ENCODE measurements around the gene ADGRE2. TPM values are rescaled to one million over a fixed set of nuclear protein-coding genes. Genes with fewer than 3 reads are reported as not detected.
A peak's percentile ranks its signal among the peaks of the same experiment; 100 is the strongest.
"Not testable (repeated sequence)": the region's sequence is repeated elsewhere in the genome, so short reads cannot be mapped to it uniquely, and the experiment has no call there.

Gene ADGRE2
- total RNA-seq, 4 donors from 2014 or later: 0.05 to 0.40 (median 0.23) TPM

DNA sequence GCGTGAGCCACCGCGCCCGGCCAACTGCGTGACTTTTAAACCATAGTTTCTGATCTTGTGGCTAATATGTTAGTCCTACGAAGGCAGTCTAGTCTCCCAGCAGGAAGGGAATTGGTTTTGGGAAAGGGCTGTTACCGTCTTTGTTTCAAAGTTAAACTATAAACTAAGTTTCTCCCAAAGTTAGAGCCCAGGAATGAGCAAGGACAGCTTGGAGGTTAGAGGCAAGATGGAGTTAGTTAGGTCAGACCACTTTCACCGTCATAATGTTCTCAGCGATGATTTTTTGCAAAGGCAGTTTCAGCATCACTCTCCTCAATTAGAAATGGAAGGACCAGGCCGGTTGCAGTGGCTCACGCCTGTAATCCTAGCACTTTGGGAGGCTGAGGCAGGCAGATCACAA is 17.7 kb upstream of the ADGRE2 start:
- no peaks in the 10 kb centered on the region for H3K4me1 ChIP-seq
- ATAC-seq: no peak
- in situ Hi-C loops (cut with MboI; ENCODE audit: low sequenced_read_pairs in 4 of 4): no loop called here

DNA sequence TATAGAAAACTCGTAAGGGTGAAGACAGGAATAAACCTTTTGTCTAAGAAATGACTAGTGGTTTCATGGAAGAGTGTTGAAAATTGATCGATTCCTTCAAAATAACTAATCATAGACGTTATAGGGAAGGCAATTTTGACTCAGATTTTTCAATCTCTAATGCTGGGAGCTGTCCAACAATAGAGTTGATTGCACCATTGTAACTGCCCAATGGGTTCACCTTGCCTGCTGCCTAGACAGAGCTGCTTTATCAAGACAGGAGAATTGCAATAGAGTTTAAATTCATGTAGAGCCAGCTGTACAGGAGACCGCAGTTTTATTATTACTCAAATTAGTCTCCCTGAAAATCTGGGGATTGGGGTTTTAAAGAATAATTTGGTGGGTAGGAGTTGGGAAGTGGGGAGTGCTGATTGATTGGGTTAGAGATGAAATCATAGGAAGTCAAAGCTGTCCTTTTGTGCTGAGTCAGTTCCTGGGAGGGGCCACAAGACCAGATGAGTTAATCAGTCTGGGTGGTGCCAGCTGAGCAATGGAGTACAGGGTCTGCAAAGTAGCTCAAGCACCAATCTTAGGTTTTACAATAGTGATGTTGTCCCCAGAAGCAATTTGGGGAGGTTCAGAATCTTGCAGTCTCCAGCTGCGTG is 16.8 kb upstream of the ADGRE2 start:
- no peak for DNase-seq
- H3K36me3 ChIP-seq: no peaks in the 10 kb centered on the region
- no peaks in the 10 kb centered on the region for H3K9me3 ChIP-seq
- no peaks in the 10 kb centered on the region for H3K27me3 ChIP-seq
- no peak for TF ChIP-seq POLR2A (IDR thresholded peaks at IDR 0.05)
- TF ChIP-seq, protein P1, sequence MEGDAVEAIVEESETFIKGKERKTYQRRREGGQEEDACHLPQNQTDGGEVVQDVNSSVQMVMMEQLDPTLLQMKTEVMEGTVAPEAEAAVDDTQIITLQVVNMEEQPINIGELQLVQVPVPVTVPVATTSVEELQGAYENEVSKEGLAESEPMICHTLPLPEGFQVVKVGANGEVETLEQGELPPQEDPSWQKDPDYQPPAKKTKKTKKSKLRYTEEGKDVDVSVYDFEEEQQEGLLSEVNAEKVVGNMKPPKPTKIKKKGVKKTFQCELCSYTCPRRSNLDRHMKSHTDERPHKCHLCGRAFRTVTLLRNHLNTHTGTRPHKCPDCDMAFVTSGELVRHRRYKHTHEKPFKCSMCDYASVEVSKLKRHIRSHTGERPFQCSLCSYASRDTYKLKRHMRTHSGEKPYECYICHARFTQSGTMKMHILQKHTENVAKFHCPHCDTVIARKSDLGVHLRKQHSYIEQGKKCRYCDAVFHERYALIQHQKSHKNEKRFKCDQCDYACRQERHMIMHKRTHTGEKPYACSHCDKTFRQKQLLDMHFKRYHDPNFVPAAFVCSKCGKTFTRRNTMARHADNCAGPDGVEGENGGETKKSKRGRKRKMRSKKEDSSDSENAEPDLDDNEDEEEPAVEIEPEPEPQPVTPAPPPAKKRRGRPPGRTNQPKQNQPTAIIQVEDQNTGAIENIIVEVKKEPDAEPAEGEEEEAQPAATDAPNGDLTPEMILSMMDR (IDR thresholded peaks at IDR 0.05 in 4 of 5, conservative IDR thresholded peaks at IDR 0.05 in 1 of 5): no peak
- no peaks in the 10 kb centered on the region for H3K4me1 ChIP-seq
- no peak for ATAC-seq
- in situ Hi-C loops (cut with MboI; ENCODE audit: low sequenced_read_pairs in 4 of 4): no loop called here
- no peak overlapping the region for H3K4me3 ChIP-seq
- no peak overlapping the region for H3K27ac ChIP-seq
- intact Hi-C loops (cut with DNase I; ENCODE audit: low total_unique reads): no loop called here

More for the DNA sequence above, 17.7 kb upstream of the ADGRE2 start:
- Histone ChIP-seq H3K9me3 (no peaks in the 10 kb centered on the region), H3K27ac (no peak overlapping the region), H3K36me3 (no peaks in the 10 kb centered on the region), H3K27me3 (no peaks in the 10 kb centered on the region), H3K4me3 (no peak overlapping the region)
- no peak for DNase-seq
- TF ChIP-seq, protein P1 (IDR thresholded peaks at IDR 0.05 in 4 of 5, conservative IDR thresholded peaks at IDR 0.05 in 1 of 5): no peak
- no peak for TF ChIP-seq POLR2A (IDR thresholded peaks at IDR 0.05)
- intact Hi-C loops (cut with DNase I; ENCODE audit: low total_unique reads): no loop called here

DNA sequence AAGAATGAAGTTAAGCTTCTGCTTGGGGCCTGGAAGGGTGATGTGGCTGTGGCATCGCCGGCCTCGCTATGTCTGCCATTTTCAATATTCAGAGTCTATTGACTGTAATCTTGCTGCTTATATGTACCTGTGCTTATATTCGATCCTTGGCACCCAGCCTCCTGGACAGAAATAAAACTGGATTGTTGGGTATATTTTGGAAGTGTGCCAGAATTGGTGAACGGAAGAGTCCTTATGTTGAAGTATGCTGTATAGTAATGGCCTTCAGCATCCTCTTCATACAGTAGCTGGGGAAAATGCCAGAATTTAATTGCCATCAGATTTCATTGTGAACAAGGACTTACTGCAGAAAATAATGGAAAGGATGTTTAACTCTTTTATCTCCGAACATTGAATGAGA is 13.9 kb upstream of the ADGRE2 start:
- in situ Hi-C loops (cut with MboI; ENCODE audit: low sequenced_read_pairs in 4 of 4); H3K36me3 ChIP-seq; H3K27ac ChIP-seq; H3K27me3 ChIP-seq; H3K4me3 ChIP-seq; H3K4me1 ChIP-seq; ATAC-seq; DNase-seq; intact Hi-C loops (cut with DNase I; ENCODE audit: low total_unique reads); H3K9me3 ChIP-seq: not testable (repeated sequence)

DNA sequence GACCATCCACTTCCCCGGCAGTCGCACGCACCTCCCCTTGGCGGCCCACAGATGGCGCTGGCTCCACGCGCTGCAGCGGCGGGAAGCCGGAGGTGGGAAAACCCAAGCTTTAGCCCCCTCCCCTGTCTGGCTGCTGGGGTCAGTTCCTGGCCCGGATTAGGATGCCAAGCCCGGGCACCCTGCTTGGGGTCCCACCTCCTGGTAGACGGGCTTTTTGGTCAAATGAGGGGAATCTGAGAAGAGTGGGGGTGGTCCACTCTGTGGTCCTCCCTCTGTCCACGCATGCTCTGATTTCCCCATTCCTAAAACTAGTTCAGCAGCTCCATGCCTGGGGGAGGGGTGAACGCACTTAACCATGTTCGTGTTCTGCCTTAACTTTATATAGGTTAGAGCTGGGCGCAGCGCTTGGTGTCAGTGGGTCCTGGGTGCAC is 8.1 kb upstream of the ADGRE2 start:
- Histone ChIP-seq H3K27ac (no peak overlapping the region), H3K9me3 (no peaks in the 10 kb centered on the region), H3K27me3 (no peaks in the 10 kb centered on the region), H3K36me3 (no peaks in the 10 kb centered on the region), H3K4me3 (no peak overlapping the region), H3K4me1 (no peaks in the 10 kb centered on the region)
- TF ChIP-seq POLR2A (IDR thresholded peaks at IDR 0.05): no peak
- TF ChIP-seq, protein P1 (IDR thresholded peaks at IDR 0.05 in 4 of 5, conservative IDR thresholded peaks at IDR 0.05 in 1 of 5): peak in 3 of 5 experiments; percentile 39 to 48 (median 43)
- ATAC-seq: no peak
- no peak for DNase-seq
- in situ Hi-C loops (cut with MboI; ENCODE audit: low sequenced_read_pairs in 4 of 4): no loop called here
- intact Hi-C loops (cut with DNase I; ENCODE audit: low total_unique reads): loop anchor here (5.0 kb wide), 1 partner anchor 106 kb away; no protein-coding TSS in a partner anchor

DNA sequence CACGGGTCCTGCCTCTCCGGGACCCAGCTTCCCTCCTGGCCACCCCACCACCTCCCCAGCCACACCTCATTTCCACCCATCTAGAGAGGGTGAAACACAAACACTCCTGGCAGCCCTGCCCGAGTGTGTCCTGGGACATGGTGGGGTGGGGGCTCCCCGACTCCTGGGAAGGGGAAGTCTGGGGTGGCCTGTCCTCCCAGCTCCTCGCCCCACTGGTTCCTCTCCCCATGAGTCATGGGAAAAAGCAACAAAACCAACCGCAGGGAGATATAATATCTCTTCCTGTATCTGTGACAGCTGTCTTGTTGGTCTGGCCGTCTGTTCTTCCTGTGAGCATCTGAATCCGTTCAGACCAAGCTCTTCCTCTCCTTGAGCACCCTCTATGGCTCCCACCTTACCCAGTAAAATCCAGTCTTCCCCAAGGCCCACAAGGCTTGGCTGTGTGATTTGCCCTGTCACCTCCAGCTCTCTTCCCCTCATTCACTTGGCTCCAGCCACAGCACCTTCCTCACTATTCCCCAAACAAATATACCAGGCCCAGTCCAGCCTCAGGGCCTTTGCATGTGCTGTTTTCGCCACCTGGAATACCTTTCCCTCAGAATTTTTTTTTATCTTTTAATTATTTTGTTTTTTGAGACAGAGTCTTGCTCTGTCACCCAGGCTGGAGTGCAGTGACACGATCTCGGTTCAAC is 6.9 kb upstream of the ADGRE2 start:
- peak; percentile 8 to 19 for DNase-seq
- in situ Hi-C loops (cut with MboI; ENCODE audit: low sequenced_read_pairs in 4 of 4); H3K27ac ChIP-seq; H3K27me3 ChIP-seq; ATAC-seq; H3K36me3 ChIP-seq; H3K4me3 ChIP-seq; H3K4me1 ChIP-seq; H3K9me3 ChIP-seq: not testable (repeated sequence)
- intact Hi-C loops (cut with DNase I; ENCODE audit: low total_unique reads): loop anchor here (5.0 kb wide), 1 partner anchor 107 kb away; no protein-coding TSS in a partner anchor

DNA sequence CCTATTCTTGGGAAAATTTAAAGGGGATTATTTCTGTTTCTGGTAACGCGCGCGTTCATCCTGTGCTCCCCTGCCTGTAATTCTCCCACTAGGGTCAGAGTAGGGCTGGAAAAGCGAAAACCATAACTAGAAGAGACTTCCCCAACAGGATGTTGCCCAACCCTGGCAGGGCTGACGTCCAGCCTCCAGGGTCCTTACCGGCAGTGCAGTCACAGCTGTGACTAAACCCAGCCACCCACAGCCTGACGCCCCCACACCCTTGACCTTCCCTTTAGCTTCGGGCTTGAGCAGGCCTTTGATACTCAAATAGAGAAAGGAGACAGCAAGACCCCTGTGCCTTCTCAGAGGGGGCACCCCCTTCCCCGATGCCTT is 6.4 kb upstream of the ADGRE2 start:
- intact Hi-C loops (cut with DNase I; ENCODE audit: low total_unique reads): loop anchor here (5.0 kb wide), 1 partner anchor 108 kb away; no protein-coding TSS in a partner anchor
- in situ Hi-C loops (cut with MboI; ENCODE audit: low sequenced_read_pairs in 4 of 4); ATAC-seq; H3K9me3 ChIP-seq; H3K36me3 ChIP-seq; H3K4me3 ChIP-seq; H3K27ac ChIP-seq; H3K4me1 ChIP-seq; H3K27me3 ChIP-seq: not testable (repeated sequence)
- DNase-seq: peak; percentile 29 to 42

DNA sequence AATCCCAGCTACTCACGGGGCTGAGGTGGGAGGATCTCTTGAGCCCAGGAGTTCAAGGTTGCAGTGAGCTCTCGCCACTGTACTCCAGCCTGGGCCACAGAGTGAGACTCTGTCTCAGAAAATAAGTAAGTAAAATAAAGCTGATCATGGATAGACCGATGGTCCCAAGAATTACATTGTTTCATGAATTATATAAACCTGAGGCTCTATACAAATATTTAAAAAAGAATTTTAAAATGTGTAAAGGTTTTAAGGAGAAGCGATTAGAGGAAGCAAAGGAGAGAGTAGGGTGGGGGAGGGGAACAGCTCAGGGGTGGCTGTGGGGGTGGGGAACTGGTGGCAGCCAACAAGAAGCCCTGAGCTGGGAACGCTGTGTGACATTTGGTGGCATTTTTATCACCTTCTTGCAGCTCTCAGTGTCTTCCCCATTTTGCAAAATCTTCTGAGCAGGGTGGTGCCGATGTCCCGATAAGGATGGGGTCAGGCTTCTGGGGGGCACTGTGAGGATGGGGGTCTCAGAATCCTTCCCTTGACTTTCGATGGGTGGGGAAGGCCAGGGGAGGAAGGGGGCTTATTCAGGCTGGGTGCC is 5.1 kb upstream of the ADGRE2 start:
- H3K36me3 ChIP-seq; H3K4me3 ChIP-seq; H3K9me3 ChIP-seq; H3K27me3 ChIP-seq; H3K4me1 ChIP-seq; H3K27ac ChIP-seq; DNase-seq; in situ Hi-C loops (cut with MboI; ENCODE audit: low sequenced_read_pairs in 4 of 4); ATAC-seq; intact Hi-C loops (cut with DNase I; ENCODE audit: low total_unique reads): not testable (repeated sequence)

Measured in gastrocnemius medialis (tissue), 4 donors.